IMR-90 (cell line): ENCODE measurements around the gene PSMD12.

ENCODE experiments used
- BHLHE40 ChIP-seq: fragments of 150-350 bp; IDR thresholded peaks from 2 replicates; pipeline ENCODE4 v1.6.1; 2016; ENCODE audit warnings: mild to moderate bottlenecking, low read depth, low read length
- CEBPB ChIP-seq: IDR thresholded peaks from 2 replicates; pipeline ENCODE4 v1.6.1; 2012; ENCODE audit warnings: low read depth, low read length, improper control_type of control experiment
- CHD1 ChIP-seq: IDR thresholded peaks from 2 replicates; pipeline ENCODE4 v1.6.1; 2012; ENCODE audit warnings: low read depth, low read length, improper control_type of control experiment
- CTCF ChIP-seq: conservative IDR thresholded peaks from 2 replicates; pipeline ENCODE4 v1.5.1; 2012; ENCODE audit warnings: mild to moderate bottlenecking, low read depth, low read length, improper control_type of control experiment
- FOS ChIP-seq: fragments of 150-350 bp; IDR thresholded peaks from 2 replicates; pipeline ENCODE4 v1.6.1; 2016; ENCODE audit warnings: low read depth, low read length
- MAFK ChIP-seq: IDR thresholded peaks from 2 replicates; pipeline ENCODE4 v1.6.1; 2012; ENCODE audit warnings: low read depth, low read length, improper control_type of control experiment
- MXI1 ChIP-seq: IDR thresholded peaks from 2 replicates; pipeline ENCODE4 v1.6.1; 2012; ENCODE audit warnings: low read depth, mild to moderate bottlenecking, low read length, moderate library complexity, borderline replicate concordance
- POLR2A ChIP-seq: IDR thresholded peaks from 2 replicates; pipeline ENCODE4 v1.6.1; 2012; ENCODE audit warnings: mild to moderate bottlenecking, low read depth, low read length
- RAD21 ChIP-seq: IDR thresholded peaks from 2 replicates; pipeline ENCODE4 v1.6.1; 2012; ENCODE audit warnings: low read length, improper control_type of control experiment
- RCOR1 ChIP-seq: IDR thresholded peaks from 2 replicates; pipeline ENCODE4 v1.6.1; 2012; ENCODE audit warnings: mild to moderate bottlenecking, low read length, improper control_type of control experiment; ENCODE audit not compliant: insufficient replicate concordance
- RFX5 ChIP-seq: IDR thresholded peaks from 2 replicates; pipeline ENCODE4 v1.8.0; 2012; ENCODE audit warnings: low read depth, mild to moderate bottlenecking, low read length, moderate library complexity
- SMC3 ChIP-seq: fragments of 150-350 bp; IDR thresholded peaks from 2 replicates; pipeline ENCODE4 v1.6.1; 2016; ENCODE audit warnings: low read depth, mild to moderate bottlenecking, antibody characterized with exemption, low read length, moderate library complexity

GRCh38 chr17:67310406-67310805 lies 56.0 kb downstream of the PSMD12 start:
- TF ChIP-seq CTCF (no peak), SMC3 (no peak), RFX5 (no peak), CEBPB (no peak), POLR2A (no peak), BHLHE40 (no peak), MAFK (no peak), CHD1 (no peak), RAD21 (no peak), MXI1 (no peak), RCOR1 (no peak), FOS (no peak)
